OCI-LY7 (cell line): ENCODE results near the gene SGIP1. TPM values are rescaled to one million over a fixed set of nuclear protein-coding genes. Genes with fewer than 3 reads are reported as not detected.
A peak's percentile ranks its signal among the peaks of the same experiment; 100 is the strongest.

Experiments used
- BruUV-seq: library from RNA; stranded (reverse); fragments of 400-500 nt; replicated peaks from 2 replicates; lab custom pipeline; 2021; lab: Mats Ljungman, UMichigan
- CTCF ChIA-PET: fragments of 300-600 bp; sonication (Branson Sonifier 250); formaldehyde crosslinking; loops from one replicate; lab custom pipeline; 2022; ENCODE audit warnings: antibody characterized with exemption; ENCODE audit not compliant: unreplicated experiment; lab: Charles Lee
- POLR2A ChIA-PET: fragments of 300-600 bp; sonication (Branson Sonifier 250); formaldehyde crosslinking; loops from one replicate; lab custom pipeline; 2022; ENCODE audit warnings: antibody characterized with exemption; lab: Charles Lee
- DNase-seq: peaks from one replicate; pipeline ENCODE4 v3.0.0-alpha.2; 2015; ENCODE audit warnings: low spot score
- H2AFZ ChIP-seq: fragments of 200-600 bp; sonication (generic), shearing (Covaris generic); 2 replicates; pipeline ENCODE4 v1.6.1; 2014; ENCODE audit warnings: mild to moderate bottlenecking, antibody characterized with exemption, low read length, moderate library complexity
- H3K27ac ChIP-seq: fragments of 200-600 bp; sonication (generic); 2 replicates; pipeline ENCODE4 v1.5.1; 2014; ENCODE audit warnings: mixed run types, low read depth, mild to moderate bottlenecking, moderate library complexity, low read length, inconsistent platforms; ENCODE audit not compliant: poor library complexity, severe bottlenecking
- H3K36me3 ChIP-seq: fragments of 200-600 bp; sonication (generic); 2 replicates; pipeline ENCODE4 v1.6.1; 2014; ENCODE audit warnings: mild to moderate bottlenecking, antibody characterized with exemption, low read length, moderate library complexity, mixed read lengths; ENCODE audit not compliant: insufficient read depth
- H3K4me1 ChIP-seq: fragments of 200-600 bp; sonication (generic); 2 replicates; pipeline ENCODE4 v1.5.1; 2014; ENCODE audit warnings: mild to moderate bottlenecking, low read length; ENCODE audit not compliant: insufficient read depth, poor library complexity, severe bottlenecking
- H3K4me2 ChIP-seq: fragments of 200-600 bp; sonication (generic); 2 replicates; pipeline ENCODE4 v1.6.1; 2014; ENCODE audit warnings: mild to moderate bottlenecking, low read length
- H3K4me3 ChIP-seq: fragments of 200-600 bp; sonication (generic); 2 replicates; pipeline ENCODE4 v1.5.1; 2014; ENCODE audit warnings: mild to moderate bottlenecking, low read depth, low read length; ENCODE audit not compliant: poor library complexity, severe bottlenecking
- H3K79me2 ChIP-seq: fragments of 200-600 bp; sonication (generic); 2 replicates; pipeline ENCODE4 v1.6.1; 2016; ENCODE audit warnings: low read depth, mild to moderate bottlenecking, low read length, moderate library complexity, mixed read lengths; ENCODE audit not compliant: insufficient read depth
- H3K9me2 ChIP-seq: fragments of 200-600 bp; sonication (generic); 2 replicates; pipeline ENCODE4 v1.6.1; 2016; ENCODE audit warnings: mild to moderate bottlenecking, low read length, mixed read lengths; ENCODE audit not compliant: insufficient read depth
- H3K9me3 ChIP-seq: fragments of 200-600 bp; sonication (generic); 2 replicates; pipeline ENCODE4 v1.6.1; 2014; ENCODE audit warnings: mild to moderate bottlenecking, mixed run types, low read length, mixed read lengths
- H4K20me1 ChIP-seq: fragments of 200-600 bp; sonication (generic); 2 replicates; pipeline ENCODE4 v1.6.1; 2014; ENCODE audit warnings: mild to moderate bottlenecking, antibody characterized with exemption, low read length, moderate library complexity, mixed read lengths; ENCODE audit not compliant: insufficient read depth
- CTCF ChIP-seq: fragments of 200-600 bp; sonication (generic); conservative IDR thresholded peaks from 2 replicates; pipeline ENCODE4 v1.5.1; 2014; ENCODE audit warnings: mild to moderate bottlenecking, antibody characterized with exemption, low read length, moderate library complexity, mixed read lengths
- EZH2phosphoT487 ChIP-seq: fragments of 200-600 bp; sonication (generic); IDR thresholded peaks from 2 replicates; pipeline ENCODE4 v1.6.1; 2018; ENCODE audit warnings: low read depth, borderline replicate concordance, mild to moderate bottlenecking, mixed run types, antibody characterized with exemption, low read length, moderate library complexity, mixed read lengths
- intact Hi-C: fragments of 100-400 bp; cut with micrococcal nuclease; formaldehyde crosslinking; loops from one replicate; pipeline ENCODE4 v1.10.0; 2022; ENCODE audit not compliant: unreplicated experiment
- total RNA-seq, 2 experiments: library from RNA; depleted of rRNA in 1 of 2; stranded (reverse); fragments of >200 nt in 1 of 2; shearing (Covaris generic) in 1 of 2; gene quantifications; 2 replicates each; pipeline ENCODE4 v1.2.3, GENCODE V29; 2014 to 2022

Gene SGIP1
- total RNA-seq, 2 experiments from 2014 or later: not detected

GRCh38 chr1:66770240-66770639 is 236.3 kb downstream of the SGIP1 start:
- Histone ChIP-seq H3K27ac (peak overlapping the region; percentile 99), H3K9me2 (no peaks in the 10 kb centered on the region), H2AFZ (peak overlapping the region; percentile 59; the same call in 1 of the 2 replicates), H3K4me1 (peaks cover 78% of the 10 kb centered on the region), H4K20me1 (no peaks in the 10 kb centered on the region), H3K4me2 (peak overlapping the region; percentile 88), H3K79me2 (no peaks in the 10 kb centered on the region), H3K36me3 (peaks cover 5% of the 10 kb centered on the region), H3K9me3 (no peaks in the 10 kb centered on the region; the same call in 1 of the 2 replicates), H3K4me3 (peak overlapping the region; percentile 63)
- TF ChIP-seq EZH2phosphoT487 (no peak), CTCF (no peak)
- DNase-seq: no peak
- intact Hi-C loops: no loop called here
- BruUV-seq: no TSS peak
- CTCF ChIA-PET: interaction anchor here (1.2 kb wide), 1 partner anchor 379 kb away, joined by 3 read pairs; no protein-coding TSS in a partner anchor
- POLR2A ChIA-PET: interaction anchor here (0.5 to 1.6 kb wide), 14 partner anchors 9 to 666 kb away, joined by 3 to 22 read pairs (median 4); partner anchors contain the start of genes DNAI4 and MIER1

- Histone ChIP-seq H3K4me1 (peaks cover 74% of the 10 kb centered on the region), H3K4me3 (peak overlapping the region; percentile 63), H3K9me3 (no peaks in the 10 kb centered on the region; the same call in 1 of the 2 replicates), H3K36me3 (peaks cover 5% of the 10 kb centered on the region), H3K79me2 (no peaks in the 10 kb centered on the region), H3K9me2 (no peaks in the 10 kb centered on the region), H3K27ac (peak overlapping the region; percentile 99), H2AFZ (peak overlapping the region; percentile 59; the same call in 1 of the 2 replicates), H4K20me1 (no peaks in the 10 kb centered on the region), H3K4me2 (peak overlapping the region; percentile 88)
- no peak; the same call in 1 of the 2 replicates for TF ChIP-seq CTCF
- no peak for TF ChIP-seq EZH2phosphoT487
- POLR2A ChIA-PET: interaction anchor here (1.0 to 1.6 kb wide), 5 partner anchors 9 to 666 kb away, joined by 3 to 22 read pairs (median 4); no protein-coding TSS in a partner anchor
- intact Hi-C loops: no loop called here
- no TSS peak for BruUV-seq
- CTCF ChIA-PET: no interaction called here
- DNase-seq: no peak
Measured at GRCh38 chr1:66770694-66771093, 236.7 kb downstream of the SGIP1 start.

- intact Hi-C loops: no loop called here
- BruUV-seq: no TSS peak
- Histone ChIP-seq H4K20me1 (no peaks in the 10 kb centered on the region), H3K9me2 (no peaks in the 10 kb centered on the region), H3K79me2 (no peaks in the 10 kb centered on the region), H3K36me3 (peaks cover 5% of the 10 kb centered on the region), H2AFZ (no peak overlapping the region; the same call in 1 of the 2 replicates), H3K9me3 (peaks cover 5% of the 10 kb centered on the region; the same call in 1 of the 2 replicates), H3K4me1 (peaks cover 55% of the 10 kb centered on the region), H3K4me2 (no peak overlapping the region), H3K4me3 (no peak overlapping the region), H3K27ac (no peak overlapping the region)
- TF ChIP-seq EZH2phosphoT487: no peak
- no peak for DNase-seq
- CTCF ChIA-PET: no interaction called here
- POLR2A ChIA-PET: interaction anchor here (1.2 kb wide), 1 partner anchor 184 kb away, joined by 3 read pairs; no protein-coding TSS in a partner anchor
Measured at GRCh38 chr1:66773227-66773626, 239.3 kb downstream of the SGIP1 start.
